ENCODE results near the gene SLC8A1. TPM values are rescaled to one million over a fixed set of nuclear protein-coding genes. Genes with fewer than 3 reads are reported as not detected.

SLC8A1 gene
- total and polyA plus RNA-seq, 2 of the 13 experiments (the other 11 are each of a cell fraction or from before 2014, with no cell fraction given): not detected

GRCh38 chr2:40487602-40488001 lies 35.7 kb upstream of the SLC8A1 start:
- 50% methylated on average over 2 of the region's 2 CpGs for WGBS (ENCODE audit: low lambda C conversion rate)
- no peaks in the 10 kb centered on the region for H3K36me3 ChIP-seq (replicated peaks in 1 of 2; ENCODE audit: control insufficient read depth in 1 of 2, insufficient read depth in 2 of 2, low read length in 2 of 2)
- POLR2A ChIA-PET: no interaction called here
- no peaks in the 10 kb centered on the region for H3K9me3 ChIP-seq (ENCODE audit: low read length)
- no peaks in the 10 kb centered on the region for H4K20me1 ChIP-seq (ENCODE audit: insufficient read depth, low read length)
- no peak overlapping the region for H3K4me3 ChIP-seq (replicated peaks in 1 of 3; ENCODE audit: insufficient read depth in 1 of 3, low read depth in 2 of 3, low read length in 3 of 3)
- CTCF ChIA-PET (ENCODE audit: low intra/inter-chr PET ratio, low total read pairs): no interaction called here
- H3K9ac ChIP-seq (ENCODE audit: insufficient read depth, low read depth, low read length): no peak overlapping the region
- H3K79me2 ChIP-seq (ENCODE audit: insufficient read depth, low read length): no peaks in the 10 kb centered on the region
- FAIRE-seq (no peak), ATAC-seq (no peak), DNase-seq (ENCODE audit: low spot score) (no peak)
- in situ Hi-C loops (cut with HindIII; ENCODE audit: extremely low pct_ligation_motif_present, low pct_unique_long_range_greater_than_20kb): no loop called here
- no peak overlapping the region for H2AFZ ChIP-seq (ENCODE audit: low read length)
- H3K4me1 ChIP-seq (ENCODE audit: insufficient read depth, low read length): peaks cover 9% of the 10 kb centered on the region; the same call in 1 of the 2 replicates
- intact Hi-C loops (cut with micrococcal nuclease; ENCODE audit: unreplicated experiment): loop anchor here (2.0 to 5.0 kb wide), 2 partner anchors 1211 to 1600 kb away; no protein-coding TSS in a partner anchor
- H3K4me2 ChIP-seq (ENCODE audit: low read depth, low read length): no peak overlapping the region
- BruUV-seq (replicated peaks): no TSS peak
- no peak overlapping the region for H3K27ac ChIP-seq (ENCODE audit: extremely low read length, insufficient read depth, low read length)
- TF ChIP-seq, protein P1, sequence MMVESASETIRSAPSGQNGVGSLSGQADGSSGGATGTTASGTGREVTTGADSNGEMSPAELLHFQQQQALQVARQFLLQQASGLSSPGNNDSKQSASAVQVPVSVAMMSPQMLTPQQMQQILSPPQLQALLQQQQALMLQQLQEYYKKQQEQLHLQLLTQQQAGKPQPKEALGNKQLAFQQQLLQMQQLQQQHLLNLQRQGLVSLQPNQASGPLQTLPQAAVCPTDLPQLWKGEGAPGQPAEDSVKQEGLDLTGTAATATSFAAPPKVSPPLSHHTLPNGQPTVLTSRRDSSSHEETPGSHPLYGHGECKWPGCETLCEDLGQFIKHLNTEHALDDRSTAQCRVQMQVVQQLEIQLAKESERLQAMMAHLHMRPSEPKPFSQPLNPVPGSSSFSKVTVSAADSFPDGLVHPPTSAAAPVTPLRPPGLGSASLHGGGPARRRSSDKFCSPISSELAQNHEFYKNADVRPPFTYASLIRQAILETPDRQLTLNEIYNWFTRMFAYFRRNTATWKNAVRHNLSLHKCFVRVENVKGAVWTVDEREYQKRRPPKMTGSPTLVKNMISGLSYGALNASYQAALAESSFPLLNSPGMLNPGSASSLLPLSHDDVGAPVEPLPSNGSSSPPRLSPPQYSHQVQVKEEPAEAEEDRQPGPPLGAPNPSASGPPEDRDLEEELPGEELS (CRISPR knock-in tag; IDR thresholded peaks at IDR 0.05): no peak
- TF ChIP-seq MED13 (CRISPR knock-in tag; IDR thresholded peaks at IDR 0.05) (no peak), RAD21 (CRISPR knock-in tag; IDR thresholded peaks at IDR 0.05) (no peak), ZNF558 (CRISPR knock-in tag; IDR thresholded peaks at IDR 0.05; ENCODE audit: borderline replicate concordance) (no peak), ZNF414 (CRISPR knock-in tag; IDR thresholded peaks at IDR 0.05) (no peak), ZSCAN25 (CRISPR knock-in tag; IDR thresholded peaks at IDR 0.05) (no peak), REXO4 (CRISPR knock-in tag; IDR thresholded peaks at IDR 0.05; ENCODE audit: borderline replicate concordance) (no peak), SMAD9 (CRISPR knock-in tag; IDR thresholded peaks at IDR 0.05) (no peak), SP2 (CRISPR knock-in tag; IDR thresholded peaks at IDR 0.05) (no peak), ZNF350 (CRISPR knock-in tag; IDR thresholded peaks at IDR 0.05; ENCODE audit: borderline replicate concordance, low read depth) (no peak)
- TF ChIP-seq, protein P2, sequence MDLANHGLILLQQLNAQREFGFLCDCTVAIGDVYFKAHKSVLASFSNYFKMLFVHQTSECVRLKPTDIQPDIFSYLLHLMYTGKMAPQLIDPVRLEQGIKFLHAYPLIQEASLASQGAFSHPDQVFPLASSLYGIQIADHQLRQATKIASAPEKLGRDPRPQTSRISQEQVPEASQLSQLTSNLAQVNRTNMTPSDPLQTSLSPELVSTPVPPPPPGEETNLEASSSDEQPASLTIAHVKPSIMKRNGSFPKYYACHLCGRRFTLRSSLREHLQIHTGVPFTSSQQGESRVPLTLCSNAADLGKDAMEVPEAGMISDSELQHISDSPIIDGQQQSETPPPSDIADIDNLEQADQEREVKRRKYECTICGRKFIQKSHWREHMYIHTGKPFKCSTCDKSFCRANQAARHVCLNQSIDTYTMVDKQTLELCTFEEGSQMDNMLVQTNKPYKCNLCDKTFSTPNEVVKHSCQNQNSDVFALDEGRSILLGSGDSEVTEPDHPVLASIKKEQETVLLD (CRISPR knock-in tag; IDR thresholded peaks at IDR 0.05; ENCODE audit: low read depth): no peak
- no peaks in the 10 kb centered on the region for H3K27me3 ChIP-seq (ENCODE audit: control insufficient read depth in 1 of 2, insufficient read depth in 2 of 2, low read length in 2 of 2)
